HEK293 (cell line): Measurements from ENCODE around the gene NUB1.

Experiments used
- CTCF ChIA-PET: fragments of 350-600 bp; formaldehyde crosslinking; extraction: SDS; loops from one replicate; lab custom pipeline; 2021; ENCODE audit warnings: antibody characterized with exemption; lab: Yijun Ruan, JAX
- POLR2A ChIA-PET: fragments of 300-600 bp; formaldehyde crosslinking; extraction: SDS; loops from one replicate; lab custom pipeline; 2020; ENCODE audit warnings: antibody characterized with exemption, inconsistent platforms; lab: Yijun Ruan, JAX
- H3K27ac ChIP-seq: fragments of 200-500 bp; sonication (Bioruptor generic); 2 replicates; pipeline ENCODE4 v1.5.1; 2014; ENCODE audit warnings: low read depth, low read length, control low read depth, inconsistent platforms; ENCODE audit errors: extremely low read depth
- H3K36me3 ChIP-seq, 2 experiments: fragments of 200-500 bp in 1 of 2; sonication (Bioruptor generic) in 1 of 2; 1 replicate in 1 of 2; 2 replicates in 1 of 2; pipeline ENCODE4 v1.5.1; 2014 to 2017; ENCODE audit warnings: inconsistent platforms in 2 of 2, low read length in 2 of 2; ENCODE audit not compliant: control insufficient read depth in 2 of 2, insufficient read depth in 1 of 2
- H3K4me1 ChIP-seq: fragments of 200-500 bp; sonication (Bioruptor generic); 2 replicates; pipeline ENCODE4 v1.5.1; 2014; ENCODE audit warnings: mild to moderate bottlenecking, low read length, inconsistent platforms; ENCODE audit not compliant: control insufficient read depth, insufficient read depth
- H3K4me3 ChIP-seq: 2 replicates; pipeline ENCODE4 v1.5.1; 2011; ENCODE audit warnings: low read depth, mild to moderate bottlenecking, control low read depth, low read length, moderate library complexity
- H3K9me3 ChIP-seq: fragments of 200-500 bp; sonication (Bioruptor generic); 2 replicates; pipeline ENCODE4 v1.5.1; 2014; ENCODE audit warnings: low read depth, low read length, inconsistent platforms; ENCODE audit not compliant: control insufficient read depth, insufficient read depth
- HOXD13 ChIP-seq: sonication (generic); formaldehyde crosslinking; IDR thresholded peaks from 2 replicates; pipeline ENCODE4 v1.8.0; 2022; ENCODE audit warnings: missing genetic modification reagents, borderline replicate concordance
- MZF1 ChIP-seq: fragments of 450-650 bp; formaldehyde crosslinking; IDR thresholded peaks from 2 replicates; pipeline ENCODE4 v1.5.1; 2017; ENCODE audit warnings: missing biosample characterization, missing genetic modification characterization, borderline replicate concordance
- YY2 ChIP-seq: fragments of 450-650 bp; formaldehyde crosslinking; IDR thresholded peaks from 2 replicates; pipeline ENCODE4 v1.5.1; 2016; ENCODE audit warnings: missing biosample characterization, missing genetic modification characterization
- ZBTB20 ChIP-seq: fragments of 450-650 bp; formaldehyde crosslinking; IDR thresholded peaks from 2 replicates; pipeline ENCODE4 v1.5.1; 2016; ENCODE audit warnings: missing biosample characterization, missing genetic modification characterization
- ZIC2 ChIP-seq: fragments of 450-650 bp; formaldehyde crosslinking; IDR thresholded peaks from 2 replicates; pipeline ENCODE4 v1.5.1; 2016; ENCODE audit warnings: missing biosample characterization, missing genetic modification characterization
- ZNF133 ChIP-seq: fragments of 450-650 bp; formaldehyde crosslinking; IDR thresholded peaks from 2 replicates; pipeline ENCODE4 v1.5.1; 2016; ENCODE audit warnings: missing biosample characterization, missing genetic modification characterization
- ZNF292 ChIP-seq: fragments of 450-650 bp; formaldehyde crosslinking; IDR thresholded peaks from 2 replicates; pipeline ENCODE4 v1.5.1; 2016; ENCODE audit warnings: low read depth, missing biosample characterization, missing genetic modification characterization, borderline replicate concordance
- ZNF335 ChIP-seq: fragments of 450-650 bp; formaldehyde crosslinking; conservative IDR thresholded peaks from 2 replicates; pipeline ENCODE4 v1.5.1; 2016; ENCODE audit warnings: missing biosample characterization, missing genetic modification characterization
- ZNF391 ChIP-seq: fragments of 450-650 bp; formaldehyde crosslinking; IDR thresholded peaks from 2 replicates; pipeline ENCODE4 v1.5.1; 2016; ENCODE audit warnings: low read depth, missing biosample characterization, missing genetic modification characterization, borderline replicate concordance
- ZNF394 ChIP-seq: fragments of 450-650 bp; formaldehyde crosslinking; IDR thresholded peaks from 2 replicates; pipeline ENCODE4 v1.5.1; 2016; ENCODE audit warnings: missing biosample characterization, missing genetic modification characterization, mild to moderate bottlenecking, moderate library complexity, borderline replicate concordance
- ZNF473 ChIP-seq: fragments of 450-650 bp; formaldehyde crosslinking; IDR thresholded peaks from 2 replicates; pipeline ENCODE4 v1.5.1; 2017; ENCODE audit warnings: missing biosample characterization, missing genetic modification characterization
- ZNF501 ChIP-seq: fragments of 450-650 bp; formaldehyde crosslinking; IDR thresholded peaks from 2 replicates; pipeline ENCODE4 v1.5.1; 2016; ENCODE audit warnings: missing biosample characterization, missing genetic modification characterization
- ZNF530 ChIP-seq: fragments of 450-650 bp; formaldehyde crosslinking; IDR thresholded peaks from 2 replicates; pipeline ENCODE4 v1.5.1; 2016; ENCODE audit warnings: low read depth, missing biosample characterization, missing genetic modification characterization
- ZNF629 ChIP-seq: fragments of 450-650 bp; formaldehyde crosslinking; IDR thresholded peaks from 2 replicates; pipeline ENCODE4 v1.5.1; 2017; ENCODE audit warnings: missing biosample characterization, missing genetic modification characterization
- ZNF658 ChIP-seq: fragments of 450-650 bp; formaldehyde crosslinking; IDR thresholded peaks from 2 replicates; pipeline ENCODE4; 2016; ENCODE audit warnings: missing biosample characterization, missing genetic modification characterization
- ZNF664 ChIP-seq: fragments of 450-650 bp; formaldehyde crosslinking; IDR thresholded peaks from 2 replicates; pipeline ENCODE4 v1.5.1; 2016; ENCODE audit warnings: missing biosample characterization, missing genetic modification characterization
- ZNF677 ChIP-seq: fragments of 450-650 bp; IDR thresholded peaks from 2 replicates; pipeline ENCODE4 v1.5.0; 2018; ENCODE audit warnings: missing biosample characterization, mild to moderate bottlenecking, missing genetic modification characterization, moderate library complexity
- ZNF76 ChIP-seq: fragments of 450-650 bp; formaldehyde crosslinking; IDR thresholded peaks from 2 replicates; pipeline ENCODE4; 2016; ENCODE audit warnings: low read depth, missing biosample characterization, missing genetic modification characterization, borderline replicate concordance
- ZNF843 ChIP-seq: fragments of 450-650 bp; formaldehyde crosslinking; IDR thresholded peaks from 2 replicates; pipeline ENCODE4 v1.5.1; 2016; ENCODE audit warnings: missing biosample characterization, missing genetic modification characterization
- ZSCAN16 ChIP-seq: fragments of 450-650 bp; formaldehyde crosslinking; IDR thresholded peaks from 2 replicates; pipeline ENCODE4 v1.5.1; 2016; ENCODE audit warnings: missing biosample characterization, missing genetic modification characterization
- ZSCAN30 ChIP-seq: fragments of 450-650 bp; IDR thresholded peaks from 2 replicates; pipeline ENCODE4 v1.5.1; 2018; ENCODE audit warnings: missing biosample characterization, mild to moderate bottlenecking, missing genetic modification characterization, moderate library complexity
- TF ChIP-seq, protein P1 (sequence below): fragments of 450-650 bp; formaldehyde crosslinking; IDR thresholded peaks from 2 replicates; pipeline ENCODE4 v1.5.1; 2016; ENCODE audit warnings: missing biosample characterization, missing genetic modification characterization
- TF ChIP-seq, protein P2 (sequence below): fragments of 450-650 bp; formaldehyde crosslinking; IDR thresholded peaks from 2 replicates; pipeline ENCODE4 v1.5.1; 2016; ENCODE audit warnings: missing biosample characterization, missing genetic modification characterization
- TF ChIP-seq, protein P3 (sequence below): fragments of 450-650 bp; formaldehyde crosslinking; IDR thresholded peaks from 2 replicates; pipeline ENCODE4 v1.5.1; 2016; ENCODE audit warnings: missing biosample characterization, missing genetic modification characterization
- TF ChIP-seq, protein P4 (sequence below): fragments of 450-650 bp; formaldehyde crosslinking; IDR thresholded peaks from 2 replicates; pipeline ENCODE4 v1.5.1; 2016; ENCODE audit warnings: missing biosample characterization, missing genetic modification characterization
- TF ChIP-seq, protein P5 (sequence below): fragments of 450-650 bp; formaldehyde crosslinking; IDR thresholded peaks from 2 replicates; pipeline ENCODE4 v1.5.1; 2016; ENCODE audit warnings: missing biosample characterization, missing genetic modification characterization

The NUB1 gene

DNA sequence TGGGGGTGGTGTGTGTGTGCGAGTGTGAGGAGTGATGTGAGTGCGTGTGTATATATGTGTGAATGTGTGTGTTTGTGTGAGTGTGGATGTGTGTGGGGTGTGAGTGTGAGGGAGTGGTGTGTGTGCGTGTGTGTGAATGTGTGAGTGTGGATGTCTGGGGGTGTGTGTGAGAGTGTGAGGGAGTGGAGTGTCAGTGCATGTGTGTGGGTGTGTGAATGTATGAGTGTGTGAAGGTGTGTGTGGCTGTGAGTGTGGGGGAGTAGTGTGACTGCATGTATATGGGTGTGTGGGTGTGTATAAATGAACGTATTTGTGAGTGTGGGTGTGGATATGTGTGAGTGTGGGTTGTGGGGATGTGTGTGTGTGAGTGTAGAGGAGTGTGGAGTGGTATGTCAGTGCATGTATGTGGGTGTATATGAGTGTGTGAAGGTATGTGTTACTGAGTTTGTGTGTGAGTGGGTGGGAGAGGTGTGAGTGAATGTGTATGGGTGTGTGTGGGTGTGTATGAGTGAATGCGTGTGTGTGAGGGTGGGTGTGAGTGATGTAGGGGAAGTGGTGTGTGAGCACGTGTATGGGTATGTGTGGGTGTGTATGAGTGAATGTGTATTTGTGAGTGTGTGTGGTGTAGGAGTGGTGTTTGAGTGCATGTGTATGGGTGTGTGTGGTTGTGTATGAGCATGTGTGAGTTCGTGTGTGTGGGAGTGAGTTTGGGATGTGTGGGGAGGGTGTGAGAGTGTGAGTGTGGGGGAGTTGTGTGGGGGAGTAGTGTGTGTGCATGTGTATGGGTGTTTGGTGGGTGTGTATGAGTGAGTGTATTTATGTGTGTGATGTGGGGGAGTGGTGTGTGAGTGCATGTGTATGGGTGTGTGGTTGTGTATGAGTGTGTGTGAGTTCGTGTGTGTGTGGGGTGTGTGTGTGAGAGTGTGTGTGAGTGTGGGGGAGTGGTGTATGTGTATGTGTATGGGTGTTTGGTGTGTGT is 28.5 kb upstream of the NUB1 start (continued):
- TF ChIP-seq ZNF501 (tag by site-specific recombination) (no peak), ZNF133 (tag by site-specific recombination) (no peak; the same call in 1 of the 2 replicates), ZNF473 (no peak), ZSCAN16 (tag by site-specific recombination) (no peak), ZNF292 (tag by site-specific recombination) (no peak), ZBTB20 (no peak), ZNF664 (no peak), ZNF335 (tag by site-specific recombination) (no peak), ZNF658 (tag by site-specific recombination) (no peak), ZNF530 (tag by site-specific recombination) (no peak), HOXD13 (CRISPR knock-in tag) (no peak), ZNF843 (tag by site-specific recombination) (no peak), YY2 (tag by site-specific recombination) (no peak)
- TF ChIP-seq, protein P1, sequence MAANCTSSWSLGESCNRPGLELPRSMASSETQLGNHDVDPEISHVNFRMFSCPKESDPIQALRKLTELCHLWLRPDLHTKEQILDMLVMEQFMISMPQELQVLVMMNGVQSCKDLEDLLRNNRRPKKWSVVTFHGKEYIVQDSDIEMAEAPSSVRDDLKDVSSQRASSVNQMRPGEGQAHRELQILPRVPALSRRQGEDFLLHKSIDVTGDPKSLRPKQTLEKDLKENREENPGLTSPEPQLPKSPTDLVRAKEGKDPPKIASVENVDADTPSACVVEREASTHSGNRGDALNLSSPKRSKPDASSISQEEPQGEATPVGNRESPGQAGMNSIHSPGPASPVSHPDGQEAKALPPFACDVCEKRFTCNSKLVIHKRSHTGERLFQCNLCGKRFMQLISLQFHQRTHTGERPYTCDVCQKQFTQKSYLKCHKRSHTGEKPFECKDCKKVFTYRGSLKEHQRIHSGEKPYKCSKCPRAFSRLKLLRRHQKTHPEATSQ, result no peak
- TF ChIP-seq, protein P2, sequence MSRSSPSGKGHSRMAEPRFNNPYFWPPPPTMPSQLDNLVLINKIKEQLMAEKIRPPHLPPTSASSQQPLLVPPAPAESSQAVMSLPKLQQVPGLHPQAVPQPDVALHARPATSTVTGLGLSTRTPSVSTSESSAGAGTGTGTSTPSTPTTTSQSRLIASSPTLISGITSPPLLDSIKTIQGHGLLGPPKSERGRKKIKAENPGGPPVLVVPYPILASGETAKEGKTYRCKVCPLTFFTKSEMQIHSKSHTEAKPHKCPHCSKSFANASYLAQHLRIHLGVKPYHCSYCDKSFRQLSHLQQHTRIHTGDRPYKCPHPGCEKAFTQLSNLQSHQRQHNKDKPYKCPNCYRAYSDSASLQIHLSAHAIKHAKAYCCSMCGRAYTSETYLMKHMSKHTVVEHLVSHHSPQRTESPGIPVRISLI (tag by site-specific recombination), result no peak

DNA sequence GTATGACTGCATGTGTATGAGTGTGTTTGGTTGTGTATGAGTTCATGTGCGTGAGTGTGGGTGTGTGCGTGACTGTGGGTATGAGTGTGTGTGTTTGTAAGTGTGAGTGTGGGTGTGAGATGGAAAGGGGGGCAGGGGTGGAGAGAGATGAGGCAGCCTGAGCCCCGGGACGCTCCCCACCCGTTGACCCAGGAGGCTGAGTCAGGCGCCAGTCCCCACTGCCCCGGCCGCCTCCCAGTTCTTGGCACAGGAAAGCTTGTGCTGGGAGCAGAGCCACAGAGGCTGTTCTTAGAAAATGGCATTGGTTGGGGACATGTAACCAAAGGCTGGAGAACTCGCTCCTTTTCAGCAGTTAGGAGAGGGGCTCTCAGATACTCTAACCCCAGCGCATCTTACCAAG is 27.8 kb upstream of the NUB1 start:
- CTCF ChIA-PET, result interaction anchor here (1.8 to 5.5 kb wide), 6 partner anchors 8 to 446 kb away, joined by 15 to 157 read pairs (median 28); no protein-coding TSS in a partner anchor
- H3K36me3 ChIP-seq, result no peaks in the 10 kb centered on the region
- POLR2A ChIA-PET, result no interaction called here
- no peak overlapping the region for H3K4me3 ChIP-seq
- H3K4me1 ChIP-seq, result no peaks in the 10 kb centered on the region
- H3K27ac ChIP-seq, result no peak overlapping the region
- H3K9me3 ChIP-seq, result no peaks in the 10 kb centered on the region
- TF ChIP-seq, protein P3, sequence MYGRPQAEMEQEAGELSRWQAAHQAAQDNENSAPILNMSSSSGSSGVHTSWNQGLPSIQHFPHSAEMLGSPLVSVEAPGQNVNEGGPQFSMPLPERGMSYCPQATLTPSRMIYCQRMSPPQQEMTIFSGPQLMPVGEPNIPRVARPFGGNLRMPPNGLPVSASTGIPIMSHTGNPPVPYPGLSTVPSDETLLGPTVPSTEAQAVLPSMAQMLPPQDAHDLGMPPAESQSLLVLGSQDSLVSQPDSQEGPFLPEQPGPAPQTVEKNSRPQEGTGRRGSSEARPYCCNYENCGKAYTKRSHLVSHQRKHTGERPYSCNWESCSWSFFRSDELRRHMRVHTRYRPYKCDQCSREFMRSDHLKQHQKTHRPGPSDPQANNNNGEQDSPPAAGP (tag by site-specific recombination), result no peak
- TF ChIP-seq ZNF629 (tag by site-specific recombination) (no peak), ZNF394 (no peak), ZSCAN30 (tag by site-specific recombination) (no peak), MZF1 (tag by site-specific recombination) (no peak), ZNF76 (tag by site-specific recombination) (no peak), ZNF677 (tag by site-specific recombination) (peak; percentile 69; the same call in 1 of the 2 replicates), ZNF391 (no peak), ZIC2 (tag by site-specific recombination) (no peak)
- TF ChIP-seq, protein P4, sequence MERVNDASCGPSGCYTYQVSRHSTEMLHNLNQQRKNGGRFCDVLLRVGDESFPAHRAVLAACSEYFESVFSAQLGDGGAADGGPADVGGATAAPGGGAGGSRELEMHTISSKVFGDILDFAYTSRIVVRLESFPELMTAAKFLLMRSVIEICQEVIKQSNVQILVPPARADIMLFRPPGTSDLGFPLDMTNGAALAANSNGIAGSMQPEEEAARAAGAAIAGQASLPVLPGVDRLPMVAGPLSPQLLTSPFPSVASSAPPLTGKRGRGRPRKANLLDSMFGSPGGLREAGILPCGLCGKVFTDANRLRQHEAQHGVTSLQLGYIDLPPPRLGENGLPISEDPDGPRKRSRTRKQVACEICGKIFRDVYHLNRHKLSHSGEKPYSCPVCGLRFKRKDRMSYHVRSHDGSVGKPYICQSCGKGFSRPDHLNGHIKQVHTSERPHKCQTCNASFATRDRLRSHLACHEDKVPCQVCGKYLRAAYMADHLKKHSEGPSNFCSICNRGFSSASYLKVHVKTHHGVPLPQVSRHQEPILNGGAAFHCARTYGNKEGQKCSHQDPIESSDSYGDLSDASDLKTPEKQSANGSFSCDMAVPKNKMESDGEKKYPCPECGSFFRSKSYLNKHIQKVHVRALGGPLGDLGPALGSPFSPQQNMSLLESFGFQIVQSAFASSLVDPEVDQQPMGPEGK (tag by site-specific recombination), result no peak
- TF ChIP-seq, protein P5, sequence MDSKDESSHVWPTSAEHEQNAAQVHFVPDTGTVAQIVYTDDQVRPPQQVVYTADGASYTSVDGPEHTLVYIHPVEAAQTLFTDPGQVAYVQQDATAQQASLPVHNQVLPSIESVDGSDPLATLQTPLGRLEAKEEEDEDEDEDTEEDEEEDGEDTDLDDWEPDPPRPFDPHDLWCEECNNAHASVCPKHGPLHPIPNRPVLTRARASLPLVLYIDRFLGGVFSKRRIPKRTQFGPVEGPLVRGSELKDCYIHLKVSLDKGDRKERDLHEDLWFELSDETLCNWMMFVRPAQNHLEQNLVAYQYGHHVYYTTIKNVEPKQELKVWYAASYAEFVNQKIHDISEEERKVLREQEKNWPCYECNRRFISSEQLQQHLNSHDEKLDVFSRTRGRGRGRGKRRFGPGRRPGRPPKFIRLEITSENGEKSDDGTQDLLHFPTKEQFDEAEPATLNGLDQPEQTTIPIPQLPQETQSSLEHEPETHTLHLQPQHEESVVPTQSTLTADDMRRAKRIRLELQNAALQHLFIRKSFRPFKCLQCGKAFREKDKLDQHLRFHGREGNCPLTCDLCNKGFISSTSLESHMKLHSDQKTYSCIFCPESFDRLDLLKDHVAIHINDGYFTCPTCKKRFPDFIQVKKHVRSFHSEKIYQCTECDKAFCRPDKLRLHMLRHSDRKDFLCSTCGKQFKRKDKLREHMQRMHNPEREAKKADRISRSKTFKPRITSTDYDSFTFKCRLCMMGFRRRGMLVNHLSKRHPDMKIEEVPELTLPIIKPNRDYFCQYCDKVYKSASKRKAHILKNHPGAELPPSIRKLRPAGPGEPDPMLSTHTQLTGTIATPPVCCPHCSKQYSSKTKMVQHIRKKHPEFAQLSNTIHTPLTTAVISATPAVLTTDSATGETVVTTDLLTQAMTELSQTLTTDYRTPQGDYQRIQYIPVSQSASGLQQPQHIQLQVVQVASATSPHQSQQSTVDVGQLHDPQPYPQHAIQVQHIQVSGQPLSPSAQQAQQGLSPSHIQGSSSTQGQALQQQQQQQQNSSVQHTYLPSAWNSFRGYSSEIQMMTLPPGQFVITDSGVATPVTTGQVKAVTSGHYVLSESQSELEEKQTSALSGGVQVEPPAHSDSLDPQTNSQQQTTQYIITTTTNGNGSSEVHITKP, result no peak
